ENCODE data around the gene ADARB2.

Gene ADARB2

DNA sequence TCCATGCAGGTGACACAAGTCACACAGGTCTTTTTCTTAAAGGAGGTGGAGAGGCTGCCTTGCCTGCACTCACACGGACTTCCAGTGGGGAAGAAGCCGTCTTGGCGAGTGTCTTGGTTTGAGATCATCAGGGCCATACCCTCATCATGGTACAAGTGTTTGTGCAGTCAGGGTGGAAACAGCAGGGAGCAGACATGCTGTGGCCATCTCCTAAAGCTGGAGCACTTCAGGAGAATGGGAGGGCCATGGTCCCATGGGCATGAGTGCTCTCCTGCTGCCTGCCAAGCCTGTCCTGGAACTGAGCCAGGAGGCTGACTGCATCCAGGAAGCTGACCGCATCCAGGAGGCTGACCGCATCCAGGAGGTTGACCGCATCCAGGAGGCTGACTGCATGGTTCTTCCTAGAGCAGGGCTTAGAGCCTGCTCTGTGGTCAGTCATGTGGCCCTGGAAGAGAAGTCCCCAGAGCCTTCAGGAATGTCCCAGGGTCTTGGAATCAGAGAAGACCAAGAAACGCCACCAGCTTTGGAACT is 98.4 kb downstream of the ADARB2 start:
- Histone ChIP-seq H3K4me3 (ENCODE audit: low read depth, low read length) (no peak overlapping the region), H3K36me3 (ENCODE audit: control insufficient read depth in 2 of 2, insufficient read depth in 1 of 2, low read length in 2 of 2) (no peaks in the 10 kb centered on the region), H3K9me3 (ENCODE audit: control insufficient read depth, insufficient read depth, low read depth, low read length) (no peaks in the 10 kb centered on the region), H3K27ac (ENCODE audit: extremely low read depth, low read depth, low read length) (no peak overlapping the region), H3K4me1 (ENCODE audit: control insufficient read depth, insufficient read depth, low read length) (no peaks in the 10 kb centered on the region)
- ChIA-PET CTCF (no interaction called here), POLR2A (no interaction called here)
- TF ChIP-seq ZNF555 (tag by site-specific recombination; conservative IDR thresholded peaks at IDR 0.05), result no peak
- TF ChIP-seq ZIC2 (tag by site-specific recombination; IDR thresholded peaks at IDR 0.05), result peak; percentile 67

DNA sequence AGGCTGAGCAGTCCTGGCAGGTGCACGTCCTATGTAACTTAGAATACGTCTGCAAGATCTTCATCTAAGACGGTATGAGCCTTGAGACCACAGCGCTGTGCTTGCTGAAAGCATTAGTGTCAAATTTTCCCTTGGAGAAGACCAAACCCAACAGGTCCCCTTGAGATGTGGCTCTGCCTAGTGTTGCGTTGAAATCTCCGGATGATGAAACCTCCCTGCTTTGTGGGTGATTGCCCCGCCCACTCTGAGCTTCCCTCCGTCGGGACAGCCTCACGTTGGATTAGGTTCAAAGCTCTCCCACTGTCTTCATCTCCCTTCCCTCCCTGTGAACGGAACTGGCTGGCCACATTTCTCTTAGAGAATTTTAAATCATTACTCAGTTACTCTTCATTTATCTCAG is 102.0 kb downstream of the ADARB2 start:
- ChIA-PET POLR2A (no interaction called here), CTCF (no interaction called here)
- no peaks in the 10 kb centered on the region for H3K9me3 ChIP-seq (ENCODE audit: control insufficient read depth, insufficient read depth, low read depth, low read length)
- peak; percentile 49 for TF ChIP-seq SCRT2 (tag by site-specific recombination; IDR thresholded peaks at IDR 0.05)
- no peak for TF ChIP-seq ZNF248 (tag by site-specific recombination; IDR thresholded peaks at IDR 0.05)
- no peak for TF ChIP-seq GLI4 (tag by site-specific recombination; IDR thresholded peaks at IDR 0.05)
- no peak overlapping the region for H3K4me3 ChIP-seq (ENCODE audit: low read depth, low read length)
- no peak overlapping the region for H3K27ac ChIP-seq (ENCODE audit: extremely low read depth, low read depth, low read length)
- no peaks in the 10 kb centered on the region for H3K36me3 ChIP-seq (ENCODE audit: control insufficient read depth in 2 of 2, insufficient read depth in 1 of 2, low read length in 2 of 2)
- H3K4me1 ChIP-seq (ENCODE audit: control insufficient read depth, insufficient read depth, low read length), result no peaks in the 10 kb centered on the region

DNA sequence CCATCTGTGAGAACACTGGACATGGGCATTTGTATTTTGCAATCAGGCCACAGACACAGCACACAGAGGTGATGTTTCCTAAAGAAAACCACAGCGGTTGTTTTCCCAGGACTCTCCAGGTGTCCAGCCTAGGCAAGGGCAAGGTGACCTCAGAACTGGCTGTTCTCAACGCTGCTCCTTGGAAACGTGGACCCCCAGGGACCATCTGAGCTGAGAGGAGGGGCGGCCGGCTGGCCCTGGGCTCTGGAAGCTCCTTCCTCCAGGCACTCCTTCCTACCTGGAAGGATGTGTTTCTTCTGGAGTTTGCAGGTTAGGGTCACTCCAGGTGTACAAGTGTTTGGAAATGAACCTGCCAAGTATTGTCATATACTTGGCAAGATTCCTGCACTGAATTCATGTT is 103.1 kb downstream of the ADARB2 start:
- Histone ChIP-seq H3K9me3 (ENCODE audit: control insufficient read depth, insufficient read depth, low read depth, low read length) (no peaks in the 10 kb centered on the region), H3K4me1 (ENCODE audit: control insufficient read depth, insufficient read depth, low read length) (no peaks in the 10 kb centered on the region), H3K4me3 (ENCODE audit: low read depth, low read length) (no peak overlapping the region), H3K27ac (ENCODE audit: extremely low read depth, low read depth, low read length) (no peak overlapping the region), H3K36me3 (ENCODE audit: control insufficient read depth in 2 of 2, insufficient read depth in 1 of 2, low read length in 2 of 2) (no peaks in the 10 kb centered on the region)
- POLR2A ChIA-PET, result no interaction called here
- CTCF ChIA-PET, result no interaction called here
- TF ChIP-seq ZBTB21 (tag by site-specific recombination; IDR thresholded peaks at IDR 0.05), result no peak
- TF ChIP-seq HOXC10 (CRISPR knock-in tag; IDR thresholded peaks at IDR 0.05), result no peak
- no peak for TF ChIP-seq ZNF394 (tag by site-specific recombination; IDR thresholded peaks at IDR 0.05; ENCODE audit: borderline replicate concordance)
- no peak for TF ChIP-seq ZNF138 (tag by site-specific recombination; IDR thresholded peaks at IDR 0.05; ENCODE audit: borderline replicate concordance)
- no peak for TF ChIP-seq SP2 (tag by site-specific recombination; IDR thresholded peaks at IDR 0.05)
- TF ChIP-seq ZNF202 (tag by site-specific recombination; IDR thresholded peaks at IDR 0.05; ENCODE audit: borderline replicate concordance), result no peak
- TF ChIP-seq ZBTB20 (tag by site-specific recombination; IDR thresholded peaks at IDR 0.05), result no peak
- TF ChIP-seq MEIS1 (CRISPR knock-in tag; IDR thresholded peaks at IDR 0.05; ENCODE audit: borderline replicate concordance), result no peak
- TF ChIP-seq YY2 (tag by site-specific recombination; IDR thresholded peaks at IDR 0.05), result no peak
- no peak for TF ChIP-seq ZNF2 (tag by site-specific recombination; IDR thresholded peaks at IDR 0.05)
- TF ChIP-seq, protein P1, sequence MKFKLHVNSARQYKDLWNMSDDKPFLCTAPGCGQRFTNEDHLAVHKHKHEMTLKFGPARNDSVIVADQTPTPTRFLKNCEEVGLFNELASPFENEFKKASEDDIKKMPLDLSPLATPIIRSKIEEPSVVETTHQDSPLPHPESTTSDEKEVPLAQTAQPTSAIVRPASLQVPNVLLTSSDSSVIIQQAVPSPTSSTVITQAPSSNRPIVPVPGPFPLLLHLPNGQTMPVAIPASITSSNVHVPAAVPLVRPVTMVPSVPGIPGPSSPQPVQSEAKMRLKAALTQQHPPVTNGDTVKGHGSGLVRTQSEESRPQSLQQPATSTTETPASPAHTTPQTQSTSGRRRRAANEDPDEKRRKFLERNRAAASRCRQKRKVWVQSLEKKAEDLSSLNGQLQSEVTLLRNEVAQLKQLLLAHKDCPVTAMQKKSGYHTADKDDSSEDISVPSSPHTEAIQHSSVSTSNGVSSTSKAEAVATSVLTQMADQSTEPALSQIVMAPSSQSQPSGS (tag by site-specific recombination; IDR thresholded peaks at IDR 0.05; ENCODE audit: low read depth), result no peak
- TF ChIP-seq ZNF571 (tag by site-specific recombination; IDR thresholded peaks at IDR 0.05), result no peak
- TF ChIP-seq, protein P2, sequence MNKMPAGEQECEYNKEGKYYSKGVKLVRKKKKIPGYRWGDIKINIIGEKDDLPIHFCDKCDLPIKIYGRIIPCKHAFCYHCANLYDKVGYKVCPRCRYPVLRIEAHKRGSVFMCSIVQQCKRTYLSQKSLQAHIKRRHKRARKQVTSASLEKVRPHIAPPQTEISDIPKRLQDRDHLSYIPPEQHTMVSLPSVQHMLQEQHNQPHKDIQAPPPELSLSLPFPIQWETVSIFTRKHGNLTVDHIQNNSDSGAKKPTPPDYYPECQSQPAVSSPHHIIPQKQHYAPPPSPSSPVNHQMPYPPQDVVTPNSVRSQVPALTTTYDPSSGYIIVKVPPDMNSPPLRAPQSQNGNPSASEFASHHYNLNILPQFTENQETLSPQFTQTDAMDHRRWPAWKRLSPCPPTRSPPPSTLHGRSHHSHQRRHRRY (tag by site-specific recombination; IDR thresholded peaks at IDR 0.05), result no peak

DNA sequence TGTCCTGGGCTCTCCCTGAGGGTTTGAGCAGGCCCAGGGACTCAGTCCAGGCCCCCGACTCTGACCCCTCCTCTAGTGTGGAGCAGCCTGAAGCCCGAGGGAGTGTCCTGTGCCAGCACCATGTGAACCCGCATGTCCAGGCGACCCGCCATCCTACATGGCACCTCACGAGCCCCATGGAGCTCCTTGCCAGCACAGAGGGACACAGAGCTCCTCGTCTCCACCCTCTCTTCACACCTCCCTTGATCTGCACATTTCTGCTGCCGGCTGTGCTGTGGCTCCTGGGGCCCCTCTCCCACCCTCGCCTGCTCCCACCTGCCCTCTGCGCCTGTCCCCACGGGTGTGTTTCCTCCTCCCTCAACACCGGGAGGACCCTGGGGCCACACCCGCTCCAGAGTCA is 103.5 kb downstream of the ADARB2 start:
- no peaks in the 10 kb centered on the region for H3K9me3 ChIP-seq (ENCODE audit: control insufficient read depth, insufficient read depth, low read depth, low read length)
- no peak for TF ChIP-seq ZNF391 (tag by site-specific recombination; IDR thresholded peaks at IDR 0.05; ENCODE audit: borderline replicate concordance, low read depth)
- TF ChIP-seq ZNF311 (tag by site-specific recombination; IDR thresholded peaks at IDR 0.05; ENCODE audit: borderline replicate concordance), result no peak
- no peak for TF ChIP-seq ZNF677 (tag by site-specific recombination; IDR thresholded peaks at IDR 0.05)
- TF ChIP-seq ZNF623 (tag by site-specific recombination; IDR thresholded peaks at IDR 0.05), result no peak
- TF ChIP-seq EGR2 (tag by site-specific recombination; IDR thresholded peaks at IDR 0.05; ENCODE audit: low read depth), result no peak
- TF ChIP-seq ZNF23 (tag by site-specific recombination; IDR thresholded peaks at IDR 0.05; ENCODE audit: borderline replicate concordance), result no peak
- no peak for TF ChIP-seq ZNF341 (tag by site-specific recombination; IDR thresholded peaks at IDR 0.05; ENCODE audit: low read depth)
- no peak overlapping the region for H3K4me3 ChIP-seq (ENCODE audit: low read depth, low read length)
- H3K36me3 ChIP-seq (ENCODE audit: control insufficient read depth in 2 of 2, insufficient read depth in 1 of 2, low read length in 2 of 2), result no peaks in the 10 kb centered on the region
- CTCF ChIA-PET, result no interaction called here
- no peak overlapping the region for H3K27ac ChIP-seq (ENCODE audit: extremely low read depth, low read depth, low read length)
- POLR2A ChIA-PET, result no interaction called here
- H3K4me1 ChIP-seq (ENCODE audit: control insufficient read depth, insufficient read depth, low read length), result no peaks in the 10 kb centered on the region
